ENCODE data around the gene ENPP5. TPM values are rescaled to one million over a fixed set of nuclear protein-coding genes. Genes with fewer than 3 reads are reported as not detected.

The ENPP5 gene
- total RNA-seq, 1 donor from 2014 or later, result not detected

GRCh38 chr6:46216879-46217278 is 46.1 kb upstream of the ENPP5 start:
- Mint-ChIP-seq H3K36me3 (ENCODE audit: unreplicated experiment) (no peaks in the 10 kb centered on the region), H3K4me3 (ENCODE audit: unreplicated experiment) (no peak overlapping the region), H3K9me3 (ENCODE audit: unreplicated experiment) (no peaks in the 10 kb centered on the region), H3K4me1 (ENCODE audit: unreplicated experiment) (no peaks in the 10 kb centered on the region), H3K27ac (ENCODE audit: unreplicated experiment) (no peak overlapping the region), H3K27me3 (ENCODE audit: unreplicated experiment) (peaks cover 3% of the 10 kb centered on the region)
- TF ChIP-seq CTCF (IDR thresholded peaks at IDR 0.05), result no peak
- no peak for DNase-seq (ENCODE audit: extremely low spot score, unreplicated experiment)

DNA sequence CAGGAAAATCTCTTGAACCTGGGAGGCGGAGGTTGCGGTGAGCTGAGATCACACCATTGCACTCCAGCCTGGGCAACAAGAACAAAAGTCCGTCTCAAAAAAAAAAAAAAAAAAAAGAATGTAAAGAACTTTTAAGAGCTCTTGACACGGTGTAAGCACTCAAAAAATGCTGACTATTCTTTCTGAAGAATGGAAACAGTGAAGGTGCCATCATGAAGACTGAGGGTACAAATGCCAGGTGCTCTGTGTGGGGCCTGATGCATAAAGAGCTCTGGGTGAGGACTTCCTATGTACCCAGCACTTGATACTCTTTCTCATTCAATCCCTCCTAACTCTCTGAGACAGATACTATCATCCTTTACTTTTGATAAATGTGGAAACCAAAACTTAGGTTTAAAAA is 45.0 kb upstream of the ENPP5 start:
- DNase-seq (ENCODE audit: extremely low spot score, unreplicated experiment), result no peak
- no peak overlapping the region for H3K27ac Mint-ChIP-seq (ENCODE audit: unreplicated experiment)
- H3K36me3 Mint-ChIP-seq (ENCODE audit: unreplicated experiment), result no peaks in the 10 kb centered on the region
- H3K27me3 Mint-ChIP-seq (ENCODE audit: unreplicated experiment), result peaks cover 3% of the 10 kb centered on the region
- no peaks in the 10 kb centered on the region for H3K9me3 Mint-ChIP-seq (ENCODE audit: unreplicated experiment)
- no peak overlapping the region for H3K4me3 Mint-ChIP-seq (ENCODE audit: unreplicated experiment)
- H3K4me1 Mint-ChIP-seq (ENCODE audit: unreplicated experiment), result no peaks in the 10 kb centered on the region
- TF ChIP-seq CTCF (IDR thresholded peaks at IDR 0.05), result no peak

- no peak overlapping the region for H3K4me3 Mint-ChIP-seq (ENCODE audit: unreplicated experiment)
- H3K27me3 Mint-ChIP-seq (ENCODE audit: unreplicated experiment), result peaks cover 3% of the 10 kb centered on the region
- no peaks in the 10 kb centered on the region for H3K4me1 Mint-ChIP-seq (ENCODE audit: unreplicated experiment)
- H3K27ac Mint-ChIP-seq (ENCODE audit: unreplicated experiment), result no peak overlapping the region
- H3K36me3 Mint-ChIP-seq (ENCODE audit: unreplicated experiment), result no peaks in the 10 kb centered on the region
- TF ChIP-seq CTCF (IDR thresholded peaks at IDR 0.05), result no peak
- no peak for DNase-seq (ENCODE audit: extremely low spot score, unreplicated experiment)
- H3K9me3 Mint-ChIP-seq (ENCODE audit: unreplicated experiment), result no peaks in the 10 kb centered on the region
Observed at GRCh38 chr6:46215213-46215612, 44.4 kb upstream of the ENPP5 start.

- H3K4me3 Mint-ChIP-seq (ENCODE audit: unreplicated experiment), result no peak overlapping the region
- peaks cover 15% of the 10 kb centered on the region for H3K27me3 Mint-ChIP-seq (ENCODE audit: unreplicated experiment)
- H3K9me3 Mint-ChIP-seq (ENCODE audit: unreplicated experiment), result no peaks in the 10 kb centered on the region
- DNase-seq (ENCODE audit: extremely low spot score, unreplicated experiment), result no peak
- H3K36me3 Mint-ChIP-seq (ENCODE audit: unreplicated experiment), result no peaks in the 10 kb centered on the region
- H3K4me1 Mint-ChIP-seq (ENCODE audit: unreplicated experiment), result no peaks in the 10 kb centered on the region
- no peak overlapping the region for H3K27ac Mint-ChIP-seq (ENCODE audit: unreplicated experiment)
- no peak for TF ChIP-seq CTCF (IDR thresholded peaks at IDR 0.05)
Observed at GRCh38 chr6:46211917-46212316, 41.1 kb upstream of the ENPP5 start.

DNA sequence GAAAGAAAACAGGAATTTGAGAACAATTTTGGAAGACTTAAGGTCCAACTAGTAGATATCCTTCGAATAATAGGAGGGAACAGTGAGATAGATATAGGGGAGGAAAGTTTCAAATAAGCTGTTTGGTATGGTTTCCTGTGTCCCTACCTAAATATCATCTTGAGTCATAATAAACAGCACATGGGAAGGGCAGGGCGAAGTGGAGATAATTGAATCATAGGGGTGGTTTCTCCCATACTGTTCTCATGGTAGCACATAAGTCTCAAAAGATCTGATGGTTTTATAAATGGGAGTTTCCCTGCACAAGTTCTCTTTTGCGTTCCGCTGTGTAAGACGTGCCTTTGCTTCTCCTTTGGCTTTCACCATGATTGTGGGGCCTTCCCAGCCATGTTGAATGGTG is 39.5 kb upstream of the ENPP5 start:
- Mint-ChIP-seq H3K27me3 (ENCODE audit: unreplicated experiment) (peaks cover 15% of the 10 kb centered on the region), H3K36me3 (ENCODE audit: unreplicated experiment) (no peaks in the 10 kb centered on the region), H3K4me3 (ENCODE audit: unreplicated experiment) (no peak overlapping the region), H3K4me1 (ENCODE audit: unreplicated experiment) (no peaks in the 10 kb centered on the region), H3K9me3 (ENCODE audit: unreplicated experiment) (no peaks in the 10 kb centered on the region), H3K27ac (ENCODE audit: unreplicated experiment) (no peak overlapping the region)
- TF ChIP-seq CTCF (IDR thresholded peaks at IDR 0.05), result no peak
- DNase-seq (ENCODE audit: extremely low spot score, unreplicated experiment), result no peak
